Thoracic aorta (tissue), 2 donors: ENCODE measurements around the gene LAGE3. TPM values are rescaled to one million over a fixed set of nuclear protein-coding genes. Genes with fewer than 3 reads are reported as not detected.

ENCODE experiments used
- ATAC-seq: fragments of 150-250 bp; one replicate; pipeline ENCODE4 v1.8.0; 2017; ENCODE audit warnings: low read depth; ENCODE audit not compliant: insufficient number of reproducible peaks, low FRiP score
- DNase-seq: peaks from one replicate; pipeline ENCODE4 v3.0.0-alpha.2; 2020; ENCODE audit warnings: low spot score
- H3K27ac ChIP-seq, 2 donors: fragments of 200-600 bp; sonication (generic); 1 replicate in 1 of 2; 2 replicates in 1 of 2; pipeline ENCODE4 v1.5.1; 2016; ENCODE audit warnings: mild to moderate bottlenecking in 2 of 2, moderate library complexity in 2 of 2
- H3K27me3 ChIP-seq: fragments of 200-600 bp; sonication (generic); replicated peaks from 2 replicates; pipeline ENCODE4 v1.6.0; 2016; ENCODE audit warnings: mild to moderate bottlenecking; ENCODE audit not compliant: insufficient read depth
- H3K36me3 ChIP-seq: fragments of 200-600 bp; sonication (generic); one replicate; pipeline ENCODE4 v1.5.1; 2016
- H3K4me1 ChIP-seq, 2 donors: fragments of 200-600 bp; sonication (generic); 1 replicate in 1 of 2; 2 replicates in 1 of 2; pipeline versions ENCODE4 v1.5.1 to v1.6.0; 2016; ENCODE audit warnings: low read depth in 2 of 2, mild to moderate bottlenecking in 1 of 2; ENCODE audit not compliant: control insufficient read depth in 1 of 2
- H3K4me3 ChIP-seq: fragments of 200-600 bp; sonication (generic); 2 replicates; pipeline ENCODE4 v1.5.1; 2016; ENCODE audit warnings: mild to moderate bottlenecking
- H3K9me3 ChIP-seq: fragments of 200-600 bp; sonication (generic); 2 replicates; pipeline ENCODE4 v1.5.1; 2016
- CTCF ChIP-seq: fragments of 200-600 bp; sonication (generic); IDR thresholded peaks from one replicate; pipeline ENCODE4 v1.5.1; 2019; ENCODE audit warnings: antibody characterized with exemption
- total RNA-seq, 2 donors: library from RNA; depleted of rRNA; stranded (reverse); fragments of >200 nt; gene quantifications; one replicate each; pipeline versions ENCODE4 v1.1.0 to v1.2.3, GENCODE V29; 2016

The LAGE3 gene
- total RNA-seq, 2 donors from 2014 or later: 2.1 to 8.9 TPM

GRCh38 chrX:154434394-154435168 is 44.5 kb downstream of the LAGE3 start:
- Histone ChIP-seq H3K4me1 (peaks cover 3 to 20% of the 10 kb centered on the region in 2 donors), H3K9me3 (no peaks in the 10 kb centered on the region), H3K4me3 (no peak overlapping the region), H3K27me3 (no peaks in the 10 kb centered on the region), H3K27ac (no peak overlapping the region), H3K36me3 (no peaks in the 10 kb centered on the region)
- TF ChIP-seq CTCF: no peak
- DNase-seq: no peak
- no peak for ATAC-seq

GRCh38 chrX:154433605-154434004 is 45.5 kb downstream of the LAGE3 start:
- Histone ChIP-seq H3K36me3 (no peaks in the 10 kb centered on the region), H3K4me3 (no peak overlapping the region), H3K9me3 (no peaks in the 10 kb centered on the region), H3K27ac (no peak overlapping the region), H3K27me3 (no peaks in the 10 kb centered on the region), H3K4me1 (peaks cover 5 to 18% of the 10 kb centered on the region in 2 donors)
- no peak for TF ChIP-seq CTCF
- DNase-seq: no peak
- ATAC-seq: no peak

- no peak overlapping the region for H3K27ac ChIP-seq
- DNase-seq (no peak), ATAC-seq (no peak)
- H3K27me3 ChIP-seq: no peaks in the 10 kb centered on the region
- no peaks in the 10 kb centered on the region for H3K9me3 ChIP-seq
- H3K4me3 ChIP-seq: no peak overlapping the region
- peaks cover 5 to 21% of the 10 kb centered on the region in 2 donors for H3K4me1 ChIP-seq
- TF ChIP-seq CTCF: no peak
- H3K36me3 ChIP-seq: no peaks in the 10 kb centered on the region
These were observed 46.9 kb downstream of the LAGE3 start for GRCh38 chrX:154432210-154432609.

- ATAC-seq (no peak), DNase-seq (no peak)
- Histone ChIP-seq H3K4me3 (no peak overlapping the region), H3K27me3 (no peaks in the 10 kb centered on the region), H3K36me3 (no peaks in the 10 kb centered on the region), H3K9me3 (no peaks in the 10 kb centered on the region), H3K4me1 (peaks cover 5 to 27% of the 10 kb centered on the region in 2 donors), H3K27ac (peak overlapping the region in 1 of 2 donors; percentile 30)
- no peak for TF ChIP-seq CTCF
These were observed 47.7 kb downstream of the LAGE3 start for GRCh38 chrX:154431341-154431740.

GRCh38 chrX:154430916-154431315 is 48.2 kb downstream of the LAGE3 start:
- Histone ChIP-seq H3K27me3 (no peaks in the 10 kb centered on the region), H3K27ac (peak overlapping the region in 1 of 2 donors; percentile 30), H3K9me3 (no peaks in the 10 kb centered on the region), H3K4me3 (no peak overlapping the region), H3K4me1 (peaks cover 5 to 27% of the 10 kb centered on the region in 2 donors), H3K36me3 (no peaks in the 10 kb centered on the region)
- no peak for TF ChIP-seq CTCF
- ATAC-seq (no peak), DNase-seq (no peak)
